H1 (cell line): ENCODE measurements around the gene TOM1L2. TPM values are rescaled to one million over a fixed set of nuclear protein-coding genes. Genes with fewer than 3 reads are reported as not detected.

Source experiments
- CTCF ChIA-PET: fragments of 300-600 bp; sonication (Branson Sonifier 250); formaldehyde crosslinking; loops from one replicate; lab custom pipeline; 2021; ENCODE audit not compliant: partially characterized antibody; lab: Charles Lee
- POLR2A ChIA-PET: fragments of 300-600 bp; sonication (Branson Sonifier 250); formaldehyde crosslinking; loops from one replicate; lab custom pipeline; 2021; ENCODE audit warnings: inconsistent platforms; ENCODE audit not compliant: partially characterized antibody; lab: Charles Lee
- DNase-seq, 2 experiments: peaks; one replicate each; pipeline versions ENCODE4 v3.0.0 to v3.0.0-alpha.2; 2010 to 2022; ENCODE audit warnings: low spot score in 2 of 2, low read depth in 1 of 2, mixed read lengths in 1 of 2
- FAIRE-seq: peaks from 2 replicates; lab custom pipeline; 2011; peaks lifted over from hg19 to GRCh38; lab: Jason Lieb, UNC
- H2AFZ ChIP-seq: 2 replicates; pipeline ENCODE4 v1.8.1; 2012; ENCODE audit warnings: low read length, inconsistent platforms
- H2AK5ac ChIP-seq: 2 replicates; pipeline ENCODE4 v1.6.1; 2013; ENCODE audit warnings: low read depth, low read length
- H2BK120ac ChIP-seq: replicated peaks from 2 replicates; pipeline ENCODE3; 2013; ENCODE audit warnings: low read depth, low read length, inconsistent platforms
- H2BK12ac ChIP-seq: 2 replicates; pipeline ENCODE4 v1.6.1; 2013; ENCODE audit warnings: low read depth, low read length
- H2BK15ac ChIP-seq: 2 replicates; pipeline ENCODE4 v1.6.1; 2013; ENCODE audit warnings: low read length
- H2BK20ac ChIP-seq: 2 replicates; pipeline ENCODE4 v1.6.1; 2013; ENCODE audit warnings: low read length
- H2BK5ac ChIP-seq: 2 replicates; pipeline ENCODE4 v1.6.1; 2013; ENCODE audit warnings: low read depth, low read length
- H3K14ac ChIP-seq: 2 replicates; pipeline ENCODE4 v1.6.1; 2013; ENCODE audit warnings: inconsistent platforms; ENCODE audit not compliant: insufficient read length
- H3K18ac ChIP-seq: 2 replicates; pipeline ENCODE4 v1.6.1; 2013; ENCODE audit warnings: low read length; ENCODE audit errors: extremely low read depth
- H3K23ac ChIP-seq: 2 replicates; pipeline ENCODE4 v1.6.1; 2013; ENCODE audit warnings: inconsistent platforms; ENCODE audit not compliant: insufficient read length
- H3K23me2 ChIP-seq: 2 replicates; pipeline ENCODE4 v1.6.1; 2013; ENCODE audit warnings: low read depth, low read length
- H3K27ac ChIP-seq: 2 replicates; pipeline ENCODE4 v1.6.1; 2011; ENCODE audit warnings: low read depth, low read length, inconsistent platforms
- H3K27me3 ChIP-seq, 4 experiments: replicated peaks in 1 of 4; 1 replicate in 1 of 4; 2 replicates in 3 of 4; pipeline versions ENCODE4 v1.6.1 to v1.8.1; 2011 to 2013; ENCODE audit warnings: low read length in 3 of 4, mild to moderate bottlenecking in 3 of 4, inconsistent platforms in 2 of 4, mixed read lengths in 2 of 4, moderate library complexity in 1 of 4; ENCODE audit not compliant: control insufficient read depth in 3 of 4, insufficient read depth in 3 of 4; ENCODE audit errors: extremely low read depth in 1 of 4
- H3K36me3 ChIP-seq, 4 experiments: 2 replicates each; pipeline versions ENCODE4 v1.6.1 to v1.8.1; 2011 to 2013; ENCODE audit warnings: mild to moderate bottlenecking in 4 of 4, low read length in 3 of 4, moderate library complexity in 2 of 4, control low read depth in 1 of 4, inconsistent platforms in 1 of 4; ENCODE audit not compliant: insufficient read depth in 4 of 4, control insufficient read depth in 2 of 4
- H3K4ac ChIP-seq: replicated peaks from 2 replicates; pipeline ENCODE3; 2013; ENCODE audit warnings: low read length, low read depth, mixed read lengths, inconsistent platforms; ENCODE audit not compliant: insufficient read length
- H3K4me1 ChIP-seq, 4 experiments: replicated peaks in 1 of 4; 1 replicate in 1 of 4; 2 replicates in 3 of 4; pipeline versions ENCODE4 v1.6.1 to v1.8.1; 2011 to 2013; ENCODE audit warnings: low read length in 3 of 4, inconsistent platforms in 2 of 4, mixed read lengths in 1 of 4; ENCODE audit not compliant: insufficient read depth in 4 of 4, control insufficient read depth in 3 of 4
- H3K4me2 ChIP-seq, 2 experiments: 2 replicates each; pipeline versions ENCODE4 v1.6.1 to v1.8.1; 2011 to 2013; ENCODE audit warnings: low read depth in 2 of 2, low read length in 2 of 2, control low read depth in 1 of 2, inconsistent platforms in 1 of 2, mild to moderate bottlenecking in 1 of 2; ENCODE audit not compliant: insufficient read depth in 1 of 2
- H3K4me3 ChIP-seq, 4 experiments: fragments of 200-600, 300-600 bp in 1 of 4; sonication (generic), shearing (Covaris generic), sonication (Bioruptor Twin) in 1 of 4; 2 replicates each; pipeline versions ENCODE4 v1.5.1 to v1.8.1; 2011 to 2016; ENCODE audit warnings: low read length in 4 of 4, low read depth in 3 of 4, control low read depth in 2 of 4, inconsistent platforms in 2 of 4, mild to moderate bottlenecking in 2 of 4, mixed read lengths in 1 of 4, moderate library complexity in 1 of 4; ENCODE audit not compliant: insufficient read depth in 2 of 4; ENCODE audit errors: extremely low read depth in 1 of 4
- H3K56ac ChIP-seq: replicated peaks from 2 replicates; pipeline ENCODE3; 2013; ENCODE audit warnings: low read depth, mild to moderate bottlenecking, mixed read lengths, low read length, inconsistent platforms; ENCODE audit not compliant: insufficient read length
- H3K79me1 ChIP-seq: 2 replicates; pipeline ENCODE4 v1.6.1; 2013; ENCODE audit warnings: low read depth, low read length, control low read depth
- H3K79me2 ChIP-seq, 2 experiments: 2 replicates each; pipeline versions ENCODE4 v1.6.1 to v1.8.1; 2012 to 2013; ENCODE audit warnings: low read length in 2 of 2, mild to moderate bottlenecking in 2 of 2, inconsistent platforms in 1 of 2; ENCODE audit not compliant: insufficient read depth in 2 of 2, control insufficient read depth in 1 of 2
- H3K9ac ChIP-seq, 4 experiments: replicated peaks in 1 of 4; 1 replicate in 1 of 4; 2 replicates in 3 of 4; pipeline versions ENCODE4 v1.6.1 to v1.8.1; 2011 to 2013; ENCODE audit warnings: low read depth in 3 of 4, low read length in 3 of 4, control low read depth in 2 of 4, mild to moderate bottlenecking in 2 of 4, moderate library complexity in 2 of 4, inconsistent platforms in 1 of 4; ENCODE audit errors: extremely low read depth in 1 of 4
- H3K9me3 ChIP-seq, 2 experiments: 2 replicates each; pipeline versions ENCODE4 v1.6.1 to v1.8.1; 2012 to 2013; ENCODE audit warnings: mild to moderate bottlenecking in 2 of 2, moderate library complexity in 2 of 2, control low read depth in 1 of 2, inconsistent platforms in 1 of 2, low read depth in 1 of 2, low read length in 1 of 2, mixed read lengths in 1 of 2; ENCODE audit not compliant: insufficient read depth in 2 of 2
- H4K20me1 ChIP-seq, 2 experiments: replicated peaks in 1 of 2; 2 replicates each; pipeline versions ENCODE3 to v1.8.1; 2011 to 2013; ENCODE audit warnings: inconsistent platforms in 2 of 2, low read length in 2 of 2, mild to moderate bottlenecking in 1 of 2; ENCODE audit not compliant: insufficient read depth in 2 of 2, control insufficient read depth in 1 of 2
- H4K5ac ChIP-seq: 2 replicates; pipeline ENCODE4 v1.6.1; 2013; ENCODE audit warnings: low read length, low read depth, mixed read lengths, inconsistent platforms; ENCODE audit not compliant: insufficient read length
- H4K8ac ChIP-seq: 2 replicates; pipeline ENCODE4 v1.8.0; 2013; ENCODE audit warnings: mild to moderate bottlenecking, moderate library complexity, low read length, inconsistent platforms; ENCODE audit not compliant: insufficient read depth; ENCODE audit errors: extremely low read depth
- H4K91ac ChIP-seq: replicated peaks from 2 replicates; pipeline ENCODE3; 2013; ENCODE audit warnings: low read length, mixed read lengths, inconsistent platforms; ENCODE audit not compliant: insufficient read length
- CBX5 ChIP-seq: fragments of 300-800, 300-1000 bp; sonication (generic); IDR thresholded peaks from 2 replicates; pipeline ENCODE4 v1.7.1; 2016; ENCODE audit warnings: antibody characterized with exemption, low read length, low read depth
- CREB1 ChIP-seq: IDR thresholded peaks from 2 replicates; pipeline ENCODE4 v1.6.1; 2012; ENCODE audit warnings: inconsistent platforms
- HDAC2 ChIP-seq, 2 experiments: fragments of 300-600 bp in 1 of 2; sonication (generic) in 1 of 2; IDR thresholded peaks; 2 replicates each; pipeline ENCODE4 v1.6.1; 2011 to 2012; ENCODE audit warnings: low read depth in 2 of 2, low read length in 2 of 2, mild to moderate bottlenecking in 2 of 2, moderate library complexity in 2 of 2, borderline replicate concordance in 1 of 2, inconsistent platforms in 1 of 2
- POU5F1 ChIP-seq: IDR thresholded peaks from 2 replicates; pipeline ENCODE4 v1.6.1; 2011; ENCODE audit warnings: low read depth, mild to moderate bottlenecking, low read length, moderate library complexity
- RAD21 ChIP-seq, 2 experiments: IDR thresholded peaks in 1 of 2; conservative IDR thresholded peaks in 1 of 2; 2 replicates each; pipeline ENCODE4 v1.6.1; 2011; ENCODE audit warnings: low read depth in 2 of 2, low read length in 2 of 2, improper control_type of control experiment in 1 of 2, inconsistent platforms in 1 of 2, mild to moderate bottlenecking in 1 of 2, moderate library complexity in 1 of 2
- SUZ12 ChIP-seq: fragments of 200-600 bp; sonication (generic); IDR thresholded peaks from 2 replicates; pipeline ENCODE4 v1.6.1; 2012; ENCODE audit warnings: mild to moderate bottlenecking, inconsistent platforms, low read length, moderate library complexity, mixed read lengths
- TAF7 ChIP-seq: optimal IDR thresholded peaks from 2 replicates; pipeline ENCODE3; 2011; ENCODE audit warnings: low read depth, mild to moderate bottlenecking, inconsistent platforms, low read length, moderate library complexity, borderline replicate concordance
- WGBS, 2 experiments: shearing (Covaris generic) in 1 of 2; methylation state at CpG; one replicate each; pipeline versions ENCODE4 v1.1.6 to v1.1.7; 2013 to 2015; ENCODE audit warnings: low lambda C conversion rate in 2 of 2, mixed read lengths in 2 of 2, inconsistent platforms in 1 of 2, low coverage in 1 of 2, missing lambda C conversion rate in 1 of 2; ENCODE audit not compliant: insufficient replicate concordance in 2 of 2, insufficient coverage in 1 of 2, insufficient read length in 1 of 2; ENCODE audit errors: extremely low coverage in 1 of 2, missing lambda C conversion rate in 1 of 2; 5-methylcytosine and 5-hydroxymethylcytosine counted together
- polyA plus RNA-seq, 7 experiments: library from polyadenylated mRNA; depleted of rRNA in 3 of 7; stranded (reverse) in 5 of 7; unstranded in 2 of 7; fragments of >200 nt in 5 of 7; fragments of 200-250 nt in 2 of 7; gene quantifications; 1 replicate in 5 of 7; 2 replicates in 1 of 7; 4 replicates in 1 of 7; pipeline versions ENCODE4 v1.2.1 to v1.2.3, GENCODE V29; 2011 to 2013; ENCODE audit warnings: missing spikeins in 2 of 7, mixed read lengths in 2 of 7
- total RNA-seq: library from RNA; stranded (reverse); fragmentation: NEBNext Ultra II Directional; extraction: Animal tissue kit (Norgen Biotek cat#: 25700); gene quantifications from 2 replicates; pipeline ENCODE4 v1.2.1, GENCODE V29; 2021
- TF ChIP-seq, protein P1 (sequence below), 3 experiments: IDR thresholded peaks; 1 replicate in 2 of 3; 2 replicates in 1 of 3; pipeline versions ENCODE4 v1.5.1 to v1.6.1; 2011; ENCODE audit warnings: low read length in 3 of 3, mild to moderate bottlenecking in 3 of 3, inconsistent platforms in 2 of 3, low read depth in 1 of 3, moderate library complexity in 1 of 3; ENCODE audit not compliant: insufficient read depth in 1 of 3; ENCODE audit errors: control extremely low read depth in 1 of 3

TOM1L2 gene
- total and polyA plus RNA-seq, 2 of the 8 experiments (the other 6 are each of a cell fraction or from before 2014, with no cell fraction given), result 2.0 to 3.4 TPM

DNA sequence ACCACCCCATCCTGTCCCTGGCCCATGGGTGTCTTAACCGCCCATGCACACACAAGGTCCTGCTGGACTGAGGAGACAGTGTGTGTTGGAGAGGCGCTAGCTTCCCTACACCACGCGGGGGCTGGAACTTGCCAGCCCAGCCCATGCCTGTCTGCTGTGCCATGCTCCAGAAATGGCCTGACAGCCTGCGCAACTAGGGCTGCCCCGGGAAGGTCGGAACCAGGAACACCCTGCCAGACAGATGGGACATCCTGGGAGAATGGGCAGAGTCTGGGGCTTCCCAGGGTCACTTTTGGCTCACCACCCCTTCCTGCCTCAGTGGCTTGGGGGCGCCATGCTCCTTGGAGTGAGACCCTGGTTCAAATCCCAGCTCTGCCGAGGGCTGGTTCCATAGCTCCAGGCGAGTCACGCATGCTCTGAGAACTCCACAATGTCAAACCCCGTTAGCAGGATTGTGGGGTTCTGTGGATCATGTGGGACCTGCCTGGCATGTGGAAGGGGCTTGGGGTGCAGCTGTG lies 171.6 kb downstream of the TOM1L2 start:
- Histone ChIP-seq H4K5ac (no peak overlapping the region), H4K20me1 (peaks cover 0 to 1% of the 10 kb centered on the region in 2 experiments)
- no peak for FAIRE-seq
- TF ChIP-seq CREB1 (no peak), HDAC2 (IDR thresholded peaks at IDR 0.05; ENCODE audit: borderline replicate concordance in 1 of 2, low read depth in 2 of 2, low read length in 2 of 2) (no peak), TAF7 (no peak), SUZ12 (no peak), CBX5 (no peak), RAD21 (IDR thresholded peaks at IDR 0.05 in 1 of 2, conservative IDR thresholded peaks at IDR 0.05 in 1 of 2; ENCODE audit: low read depth in 2 of 2, low read length in 2 of 2) (peak; percentile 24 to 49; a peak in 3 of 4 replicates), POU5F1 (no peak)
- TF ChIP-seq, protein P1, sequence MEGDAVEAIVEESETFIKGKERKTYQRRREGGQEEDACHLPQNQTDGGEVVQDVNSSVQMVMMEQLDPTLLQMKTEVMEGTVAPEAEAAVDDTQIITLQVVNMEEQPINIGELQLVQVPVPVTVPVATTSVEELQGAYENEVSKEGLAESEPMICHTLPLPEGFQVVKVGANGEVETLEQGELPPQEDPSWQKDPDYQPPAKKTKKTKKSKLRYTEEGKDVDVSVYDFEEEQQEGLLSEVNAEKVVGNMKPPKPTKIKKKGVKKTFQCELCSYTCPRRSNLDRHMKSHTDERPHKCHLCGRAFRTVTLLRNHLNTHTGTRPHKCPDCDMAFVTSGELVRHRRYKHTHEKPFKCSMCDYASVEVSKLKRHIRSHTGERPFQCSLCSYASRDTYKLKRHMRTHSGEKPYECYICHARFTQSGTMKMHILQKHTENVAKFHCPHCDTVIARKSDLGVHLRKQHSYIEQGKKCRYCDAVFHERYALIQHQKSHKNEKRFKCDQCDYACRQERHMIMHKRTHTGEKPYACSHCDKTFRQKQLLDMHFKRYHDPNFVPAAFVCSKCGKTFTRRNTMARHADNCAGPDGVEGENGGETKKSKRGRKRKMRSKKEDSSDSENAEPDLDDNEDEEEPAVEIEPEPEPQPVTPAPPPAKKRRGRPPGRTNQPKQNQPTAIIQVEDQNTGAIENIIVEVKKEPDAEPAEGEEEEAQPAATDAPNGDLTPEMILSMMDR (IDR thresholded peaks at IDR 0.05; ENCODE audit: control extremely low read depth in 1 of 3, insufficient read depth in 1 of 3, low read depth in 1 of 3, low read length in 3 of 3), result peak; percentile 9 to 25 (median 23)
- TF ChIP-seq, all 59 proteins: peak for 2
- H3K27ac ChIP-seq, result no peak overlapping the region
- H3K14ac ChIP-seq, result no peak overlapping the region
- no peaks in the 10 kb centered on the region for H3K23me2 ChIP-seq
- peak overlapping the region; percentile 20; the same call in 1 of the 2 replicates for H4K8ac ChIP-seq
- H3K27me3 ChIP-seq, result no peaks in the 10 kb centered on the region
- DNase-seq, result no peak
- peaks cover 0 to 9% (median 0%) of the 10 kb centered on the region in 4 experiments; a peak in 3 of 7 replicates for H3K4me1 ChIP-seq
- H2BK5ac ChIP-seq, result no peak overlapping the region
- H3K9ac ChIP-seq, result no peak overlapping the region
- no peak overlapping the region for H2BK20ac ChIP-seq
- H2BK120ac ChIP-seq, result no peak overlapping the region
- no peaks in the 10 kb centered on the region for H3K79me2 ChIP-seq
- no peak overlapping the region for H2BK12ac ChIP-seq
- no peaks in the 10 kb centered on the region for H3K36me3 ChIP-seq
- no peak overlapping the region for H3K18ac ChIP-seq
- POLR2A ChIA-PET, result interaction anchor here (0.7 to 3.0 kb wide), 5 partner anchors 9 to 36 kb away, joined by 3 to 14 read pairs (median 5); partner anchors contain the start of gene SREBF1
- no peak overlapping the region for H2AK5ac ChIP-seq
- no peak overlapping the region for H4K91ac ChIP-seq
- H3K9me3 ChIP-seq, result no peaks in the 10 kb centered on the region
- CTCF ChIA-PET, result interaction anchor here (0.7 to 3.0 kb wide), 16 partner anchors 10 to 185 kb away, joined by 3 to 36 read pairs (median 4); no protein-coding TSS in a partner anchor
- WGBS, 2 experiments, result 93% methylated on average over 12 of the region's 12 CpGs; no CpG with 5 or more reads in 1 of the 2 experiments
- H3K4ac ChIP-seq, result no peak overlapping the region
- H3K79me1 ChIP-seq, result no peaks in the 10 kb centered on the region
- no peak overlapping the region for H3K4me2 ChIP-seq
- H2BK15ac ChIP-seq, result no peak overlapping the region
- H2AFZ ChIP-seq, result no peak overlapping the region
- H3K4me3 ChIP-seq, result no peak overlapping the region
- H3K56ac ChIP-seq, result no peak overlapping the region
- H3K23ac ChIP-seq, result no peak overlapping the region
